Osteocyte (in vitro differentiated cells): ENCODE results near the gene SH3PXD2A. TPM values are rescaled to one million over a fixed set of nuclear protein-coding genes. Genes with fewer than 3 reads are reported as not detected.

Source experiments
- DNase-seq: peaks from one replicate; pipeline ENCODE4 v3.0.0; 2021; ENCODE audit warnings: mixed read lengths; ENCODE audit not compliant: unreplicated experiment; ENCODE audit errors: extremely low spot score
- H3K27ac Mint-ChIP-seq: one replicate; pipeline ENCODE4 v1.8.0; 2021; ENCODE audit warnings: mild to moderate bottlenecking, mixed read lengths; ENCODE audit not compliant: unreplicated experiment
- H3K27me3 Mint-ChIP-seq: one replicate; pipeline ENCODE4 v1.8.0; 2021; ENCODE audit warnings: mixed read lengths; ENCODE audit not compliant: unreplicated experiment
- H3K36me3 Mint-ChIP-seq: one replicate; pipeline ENCODE4 v1.8.0; 2021; ENCODE audit warnings: mixed read lengths; ENCODE audit not compliant: unreplicated experiment
- H3K4me1 Mint-ChIP-seq: one replicate; pipeline ENCODE4 v1.8.0; 2021; ENCODE audit warnings: mixed read lengths; ENCODE audit not compliant: unreplicated experiment
- H3K4me3 Mint-ChIP-seq: one replicate; pipeline ENCODE4 v1.8.0; 2021; ENCODE audit warnings: mild to moderate bottlenecking, moderate library complexity, mixed read lengths; ENCODE audit not compliant: unreplicated experiment
- H3K9me3 Mint-ChIP-seq: one replicate; pipeline ENCODE4 v1.8.0; 2021; ENCODE audit warnings: mixed read lengths; ENCODE audit not compliant: unreplicated experiment
- CTCF ChIP-seq: fragments of 200-600 bp; sonication (generic); IDR thresholded peaks from 2 replicates; pipeline ENCODE4 v1.5.0; 2021; ENCODE audit warnings: antibody characterized with exemption, mild to moderate bottlenecking, moderate library complexity
- total RNA-seq: library from RNA; stranded (reverse); gene quantifications from 2 replicates; pipeline ENCODE4 v1.2.1, GENCODE V29; 2021

SH3PXD2A gene
- total RNA-seq, 1 donor from 2014 or later, result 43.0 TPM

GRCh38 chr10:103627111-103627892 lies 228.1 kb downstream of the SH3PXD2A start:
- TF ChIP-seq CTCF, result no peak
- H3K4me3 Mint-ChIP-seq, result no peak overlapping the region
- H3K9me3 Mint-ChIP-seq, result no peaks in the 10 kb centered on the region
- peaks cover 2% of the 10 kb centered on the region for H3K4me1 Mint-ChIP-seq
- no peaks in the 10 kb centered on the region for H3K27me3 Mint-ChIP-seq
- no peak for DNase-seq
- peaks cover 26% of the 10 kb centered on the region for H3K36me3 Mint-ChIP-seq
- H3K27ac Mint-ChIP-seq, result no peak overlapping the region

DNA sequence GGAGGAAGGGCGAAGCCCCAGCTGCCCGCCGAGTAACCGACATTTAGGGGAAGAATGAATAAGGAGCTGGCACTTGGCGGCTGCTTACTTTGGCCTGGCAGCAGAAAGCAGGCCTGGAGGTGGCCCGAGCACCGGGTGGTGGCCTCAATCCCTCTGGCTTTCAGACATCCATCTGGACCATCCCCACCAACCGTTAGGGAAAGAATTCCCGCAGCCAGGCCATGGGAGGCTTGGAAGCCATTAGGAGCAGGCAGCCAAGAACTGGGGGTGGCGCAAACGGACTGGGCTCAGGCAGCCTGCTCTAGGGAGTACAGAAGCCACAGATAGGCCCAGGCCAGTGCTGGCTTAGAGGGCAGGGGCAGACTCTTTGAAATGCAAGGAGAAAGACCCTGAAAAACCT lies 229.2 kb downstream of the SH3PXD2A start:
- Mint-ChIP-seq H3K4me3 (no peak overlapping the region), H3K9me3 (no peaks in the 10 kb centered on the region), H3K4me1 (peaks cover 2% of the 10 kb centered on the region), H3K27me3 (no peaks in the 10 kb centered on the region), H3K36me3 (peaks cover 24% of the 10 kb centered on the region), H3K27ac (no peak overlapping the region)
- DNase-seq, result no peak
- no peak for TF ChIP-seq CTCF

DNA sequence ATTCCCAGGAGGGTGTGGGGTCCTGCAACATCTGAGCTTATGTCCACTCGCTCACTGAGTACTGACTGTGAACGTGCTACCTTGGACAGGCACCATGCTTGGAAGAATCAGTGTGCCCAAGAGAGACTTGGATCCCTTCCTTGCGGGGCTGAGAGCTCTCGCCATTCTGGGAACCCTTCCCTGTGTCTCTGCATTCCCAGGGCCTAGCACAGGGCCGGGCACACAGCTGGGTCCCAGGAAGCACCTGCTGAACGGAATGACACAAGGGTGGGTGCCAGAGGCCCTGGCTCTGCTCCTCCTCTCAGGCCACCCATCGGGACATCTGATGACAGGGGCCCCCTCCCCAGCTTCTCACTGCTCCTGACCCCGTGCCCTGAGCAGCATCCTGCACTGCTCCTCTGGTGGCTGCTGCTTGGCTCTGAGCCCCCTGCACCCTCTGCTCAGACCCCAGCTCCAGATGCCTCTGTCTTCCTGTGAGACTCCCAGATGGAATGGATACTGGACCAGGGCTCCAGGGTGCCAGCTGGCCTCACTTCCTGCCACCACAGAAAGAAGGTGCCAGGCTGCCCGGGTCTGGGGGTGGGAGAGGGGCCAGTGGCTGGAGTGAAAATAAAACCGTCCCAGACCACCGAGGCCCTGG lies 232.3 kb downstream of the SH3PXD2A start:
- Mint-ChIP-seq H3K4me3 (no peak overlapping the region), H3K27me3 (no peaks in the 10 kb centered on the region), H3K4me1 (no peaks in the 10 kb centered on the region), H3K9me3 (no peaks in the 10 kb centered on the region), H3K27ac (no peak overlapping the region), H3K36me3 (peaks cover 26% of the 10 kb centered on the region)
- no peak for DNase-seq
- no peak for TF ChIP-seq CTCF

DNA sequence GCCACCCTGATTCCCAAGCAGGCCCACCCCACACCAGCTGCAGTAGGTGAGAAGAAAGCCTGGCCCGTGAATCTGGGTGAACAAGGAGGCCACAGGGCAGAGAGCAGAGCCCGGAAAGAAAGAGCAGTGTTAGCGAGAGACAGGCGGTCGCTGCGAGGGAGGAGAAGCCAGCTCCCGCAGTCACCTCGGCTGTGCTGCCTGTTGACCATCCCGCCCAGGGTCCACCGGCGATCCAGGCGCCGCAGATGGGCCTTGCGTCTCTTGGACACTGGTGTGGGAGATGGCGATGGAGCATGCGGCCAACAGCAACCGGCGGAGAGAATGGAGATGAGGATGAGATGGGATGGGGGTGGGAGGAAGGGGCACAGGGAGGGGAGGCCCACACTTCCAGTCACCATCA lies 233.1 kb downstream of the SH3PXD2A start:
- H3K27me3 Mint-ChIP-seq, result no peaks in the 10 kb centered on the region
- no peak overlapping the region for H3K27ac Mint-ChIP-seq
- peaks cover 22% of the 10 kb centered on the region for H3K36me3 Mint-ChIP-seq
- TF ChIP-seq CTCF, result no peak
- DNase-seq, result no peak
- no peaks in the 10 kb centered on the region for H3K4me1 Mint-ChIP-seq
- no peak overlapping the region for H3K4me3 Mint-ChIP-seq
- no peaks in the 10 kb centered on the region for H3K9me3 Mint-ChIP-seq

GRCh38 chr10:103621783-103622125 lies 233.6 kb downstream of the SH3PXD2A start:
- no peak for DNase-seq
- Mint-ChIP-seq H3K9me3 (no peaks in the 10 kb centered on the region), H3K4me3 (no peak overlapping the region), H3K4me1 (no peaks in the 10 kb centered on the region), H3K27me3 (no peaks in the 10 kb centered on the region), H3K27ac (no peak overlapping the region), H3K36me3 (peaks cover 21% of the 10 kb centered on the region)
- no peak for TF ChIP-seq CTCF
